Keratinocyte (primary cell): ENCODE measurements around the gene PSMA1. TPM values are rescaled to one million over a fixed set of nuclear protein-coding genes. Genes with fewer than 3 reads are reported as not detected.
A peak's percentile ranks its signal among the peaks of the same experiment; 100 is the strongest.

ENCODE experiments used
- DNase-seq: peaks from one replicate; pipeline ENCODE4 v3.0.0-alpha.2; 2011; ENCODE audit warnings: low read depth, missing footprints, low spot score
- FAIRE-seq: peaks from 2 replicates; lab custom pipeline; 2011; peaks lifted over from hg19 to GRCh38; lab: Jason Lieb, UNC
- H2AFZ ChIP-seq: 2 replicates; pipeline ENCODE4 v1.6.0; 2012; ENCODE audit warnings: low read length, control low read depth, inconsistent platforms; ENCODE audit not compliant: control insufficient read depth
- H3K27ac ChIP-seq: 2 replicates; pipeline ENCODE4 v1.5.1; 2011; ENCODE audit warnings: low read length; ENCODE audit not compliant: control insufficient read depth, insufficient read depth
- H3K27me3 ChIP-seq: 3 replicates; pipeline ENCODE4 v1.6.0; 2011; ENCODE audit warnings: low read length; ENCODE audit not compliant: control insufficient read depth, insufficient read depth; ENCODE audit errors: extremely low read depth
- H3K36me3 ChIP-seq, 2 experiments: 2 replicates in 1 of 2; 3 replicates in 1 of 2; pipeline ENCODE4 v1.5.1; 2011; ENCODE audit warnings: low read length in 2 of 2, mild to moderate bottlenecking in 1 of 2; ENCODE audit not compliant: control insufficient read depth in 2 of 2, insufficient read depth in 2 of 2; ENCODE audit errors: extremely low read depth in 1 of 2
- H3K4me1 ChIP-seq: 3 replicates; pipeline ENCODE4 v1.5.1; 2011; ENCODE audit warnings: low read length; ENCODE audit not compliant: control insufficient read depth, insufficient read depth; ENCODE audit errors: extremely low read depth
- H3K4me2 ChIP-seq: 3 replicates; pipeline ENCODE4 v1.6.0; 2011; ENCODE audit warnings: low read depth, low read length; ENCODE audit not compliant: control insufficient read depth, insufficient read depth; ENCODE audit errors: extremely low read depth
- H3K4me3 ChIP-seq, 3 experiments: fragments of 200-600 bp in 1 of 3; sonication (generic) in 1 of 3; 2 replicates in 2 of 3; 3 replicates in 1 of 3; pipeline ENCODE4 v1.5.1; 2011 to 2016; ENCODE audit warnings: low read length in 3 of 3, mild to moderate bottlenecking in 3 of 3, control low read depth in 2 of 3, inconsistent platforms in 1 of 3, low read depth in 1 of 3, mixed read lengths in 1 of 3, mixed run types in 1 of 3, moderate library complexity in 1 of 3; ENCODE audit not compliant: control insufficient read depth in 2 of 3, insufficient read depth in 2 of 3; ENCODE audit errors: extremely low read depth in 1 of 3
- H3K79me2 ChIP-seq: 2 replicates; pipeline ENCODE4 v1.6.0; 2012; ENCODE audit warnings: low read length; ENCODE audit not compliant: control insufficient read depth, insufficient read depth
- H3K9ac ChIP-seq: 3 replicates; pipeline ENCODE4 v1.6.0; 2011; ENCODE audit warnings: low read length; ENCODE audit not compliant: control insufficient read depth, insufficient read depth; ENCODE audit errors: extremely low read depth
- H3K9me1 ChIP-seq: 3 replicates; pipeline ENCODE4 v1.6.0; 2011; ENCODE audit warnings: low read length; ENCODE audit not compliant: control insufficient read depth, insufficient read depth; ENCODE audit errors: extremely low read depth
- H3K9me3 ChIP-seq: 2 replicates; pipeline ENCODE4 v1.5.1; 2012; ENCODE audit warnings: low read depth, low read length; ENCODE audit not compliant: control insufficient read depth
- H4K20me1 ChIP-seq: 3 replicates; pipeline ENCODE4 v1.6.0; 2011; ENCODE audit warnings: low read length; ENCODE audit not compliant: control insufficient read depth, insufficient read depth; ENCODE audit errors: extremely low read depth
- EZH2 ChIP-seq: IDR thresholded peaks from one replicate; pipeline ENCODE4 v1.6.1; 2012; ENCODE audit warnings: inconsistent platforms, mild to moderate bottlenecking, low read length, moderate library complexity
- dilution Hi-C: fragments of 300-500 bp; cut with MboI; formaldehyde crosslinking; loops from one replicate; pipeline ENCODE4 v1.7.0; 2020; ENCODE audit warnings: low sequenced_read_pairs; ENCODE audit not compliant: extremely low pct_ligation_motif_present
- polyA plus RNA-seq, 5 experiments: library from polyadenylated mRNA; depleted of rRNA in 3 of 5; stranded (reverse) in 3 of 5; stranded (forward) in 1 of 5; unstranded in 1 of 5; fragments of >200 nt; gene quantifications; 1 replicate in 1 of 5; 2 replicates in 3 of 5; 3 replicates in 1 of 5; pipeline versions ENCODE4 v1.2.1 to v1.2.3, GENCODE V29; 2011 to 2012; ENCODE audit warnings: missing spikeins in 2 of 5, low read depth in 1 of 5, low replicate concordance in 1 of 5
- TF ChIP-seq, protein P1 (sequence below), 3 experiments: IDR thresholded peaks in 1 of 3; conservative IDR thresholded peaks in 1 of 3; optimal IDR thresholded peaks in 1 of 3; 2 replicates in 2 of 3; 3 replicates in 1 of 3; pipeline versions ENCODE3 to v1.5.1; 2011; ENCODE audit warnings: low read length in 3 of 3, mild to moderate bottlenecking in 3 of 3, moderate library complexity in 2 of 3, control low read depth in 1 of 3, inconsistent platforms in 1 of 3; ENCODE audit not compliant: insufficient read depth in 2 of 3; ENCODE audit errors: extremely low read depth in 1 of 3

Gene PSMA1
- polyA plus RNA-seq, 1 donor (not counting 4 experiments of a cell fraction or from before 2014, with no cell fraction given) = 293 TPM

GRCh38 chr11:14480716-14481115 is 39.5 kb downstream of the PSMA1 start:
- Histone ChIP-seq H3K9me3 (no peaks in the 10 kb centered on the region), H3K79me2 (peaks cover 5% of the 10 kb centered on the region), H3K36me3 (peaks cover 25 to 28% of the 10 kb centered on the region in 2 experiments), H3K27me3 (no peaks in the 10 kb centered on the region), H3K4me1 (peaks cover 8% of the 10 kb centered on the region), H3K4me2 (peak overlapping the region; percentile 10), H4K20me1 (no peaks in the 10 kb centered on the region), H2AFZ (no peak overlapping the region), H3K9me1 (no peaks in the 10 kb centered on the region), H3K4me3 (no peak overlapping the region), H3K27ac (peak overlapping the region; percentile 60), H3K9ac (no peak overlapping the region)
- FAIRE-seq (no peak), DNase-seq (no peak)
- no peak for TF ChIP-seq EZH2
- TF ChIP-seq, protein P1, sequence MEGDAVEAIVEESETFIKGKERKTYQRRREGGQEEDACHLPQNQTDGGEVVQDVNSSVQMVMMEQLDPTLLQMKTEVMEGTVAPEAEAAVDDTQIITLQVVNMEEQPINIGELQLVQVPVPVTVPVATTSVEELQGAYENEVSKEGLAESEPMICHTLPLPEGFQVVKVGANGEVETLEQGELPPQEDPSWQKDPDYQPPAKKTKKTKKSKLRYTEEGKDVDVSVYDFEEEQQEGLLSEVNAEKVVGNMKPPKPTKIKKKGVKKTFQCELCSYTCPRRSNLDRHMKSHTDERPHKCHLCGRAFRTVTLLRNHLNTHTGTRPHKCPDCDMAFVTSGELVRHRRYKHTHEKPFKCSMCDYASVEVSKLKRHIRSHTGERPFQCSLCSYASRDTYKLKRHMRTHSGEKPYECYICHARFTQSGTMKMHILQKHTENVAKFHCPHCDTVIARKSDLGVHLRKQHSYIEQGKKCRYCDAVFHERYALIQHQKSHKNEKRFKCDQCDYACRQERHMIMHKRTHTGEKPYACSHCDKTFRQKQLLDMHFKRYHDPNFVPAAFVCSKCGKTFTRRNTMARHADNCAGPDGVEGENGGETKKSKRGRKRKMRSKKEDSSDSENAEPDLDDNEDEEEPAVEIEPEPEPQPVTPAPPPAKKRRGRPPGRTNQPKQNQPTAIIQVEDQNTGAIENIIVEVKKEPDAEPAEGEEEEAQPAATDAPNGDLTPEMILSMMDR (optimal IDR thresholded peaks at IDR 0.05 in 1 of 3, IDR thresholded peaks at IDR 0.05 in 1 of 3, conservative IDR thresholded peaks at IDR 0.05 in 1 of 3; ENCODE audit: extremely low read depth in 1 of 3, insufficient read depth in 2 of 3, low read length in 3 of 3) = no peak
- dilution Hi-C loops = no loop called here

- Histone ChIP-seq H3K79me2 (peaks cover 1% of the 10 kb centered on the region), H3K27me3 (no peaks in the 10 kb centered on the region), H3K4me3 (no peak overlapping the region), H3K9ac (no peak overlapping the region), H3K36me3 (peaks cover 24 to 40% of the 10 kb centered on the region in 2 experiments), H3K9me1 (no peaks in the 10 kb centered on the region), H3K27ac (no peak overlapping the region), H3K4me2 (no peak overlapping the region), H3K9me3 (no peaks in the 10 kb centered on the region), H3K4me1 (peaks cover 3% of the 10 kb centered on the region), H4K20me1 (no peaks in the 10 kb centered on the region), H2AFZ (no peak overlapping the region)
- dilution Hi-C loops = no loop called here
- FAIRE-seq (no peak), DNase-seq (no peak)
- TF ChIP-seq, protein P1 (optimal IDR thresholded peaks at IDR 0.05 in 1 of 3, IDR thresholded peaks at IDR 0.05 in 1 of 3, conservative IDR thresholded peaks at IDR 0.05 in 1 of 3; ENCODE audit: extremely low read depth in 1 of 3, insufficient read depth in 2 of 3, low read length in 3 of 3) = no peak
- no peak for TF ChIP-seq EZH2
Measured at GRCh38 chr11:14471127-14471526, 49.1 kb downstream of the PSMA1 start.
